DND-41 (cell line): Measurements from ENCODE around the gene ARTN.

Experiments used
- ATAC-seq: fragments of 200-7000 bp; cut with Tn5 transposase; 3 replicates; pipeline ENCODE4 v1.9.1; 2021; ENCODE audit warnings: low read depth; ENCODE audit not compliant: insufficient read depth
- DNase-seq: peaks from one replicate; pipeline ENCODE4 v3.0.0-alpha.2; 2020
- H2AFZ ChIP-seq: 2 replicates; pipeline ENCODE4 v1.6.0; 2012; ENCODE audit warnings: low read depth, low read length
- H3K27ac ChIP-seq: 2 replicates; pipeline ENCODE4 v1.5.1; 2012; ENCODE audit warnings: low read length, inconsistent platforms
- H3K27me3 ChIP-seq: fragments of 200-600 bp; sonication (generic); 2 replicates; pipeline ENCODE4 v1.6.0; 2012; ENCODE audit warnings: low read length, mild to moderate bottlenecking, inconsistent platforms; ENCODE audit not compliant: insufficient read depth, poor library complexity
- H3K36me3 ChIP-seq: 2 replicates; pipeline ENCODE4 v1.5.1; 2012; ENCODE audit warnings: low read length, inconsistent platforms; ENCODE audit not compliant: insufficient read depth
- H3K4me1 ChIP-seq: 2 replicates; pipeline ENCODE4 v1.5.1; 2012; ENCODE audit warnings: mild to moderate bottlenecking, low read length; ENCODE audit not compliant: insufficient read depth
- H3K4me2 ChIP-seq: 2 replicates; pipeline ENCODE4 v1.6.0; 2012; ENCODE audit warnings: mild to moderate bottlenecking, moderate library complexity, low read length, inconsistent platforms; ENCODE audit not compliant: insufficient read depth
- H3K4me3 ChIP-seq, 2 experiments: fragments of 200-600 bp in 1 of 2; shearing (Covaris generic) in 1 of 2; 2 replicates each; pipeline ENCODE4 v1.5.1; 2012 to 2016; ENCODE audit warnings: inconsistent platforms in 2 of 2, low read length in 2 of 2, mild to moderate bottlenecking in 2 of 2, low read depth in 1 of 2, moderate library complexity in 1 of 2
- H3K79me2 ChIP-seq: 2 replicates; pipeline ENCODE4 v1.6.0; 2012; ENCODE audit warnings: low read length, inconsistent platforms; ENCODE audit not compliant: insufficient read depth
- H3K9ac ChIP-seq: 2 replicates; pipeline ENCODE4 v1.6.0; 2012; ENCODE audit warnings: low read depth, mild to moderate bottlenecking, inconsistent platforms, low read length, moderate library complexity
- H3K9me3 ChIP-seq: 2 replicates; pipeline ENCODE4 v1.5.1; 2012; ENCODE audit warnings: low read length, moderate library complexity, mild to moderate bottlenecking, inconsistent platforms; ENCODE audit not compliant: insufficient read depth, severe bottlenecking
- H4K20me1 ChIP-seq: 2 replicates; pipeline ENCODE4 v1.6.0; 2012; ENCODE audit warnings: low read length; ENCODE audit not compliant: insufficient read depth
- EZH2 ChIP-seq: IDR thresholded peaks from 3 replicates; pipeline ENCODE4 v1.6.1; 2012; ENCODE audit warnings: borderline replicate concordance, low read depth, mild to moderate bottlenecking, moderate library complexity, low read length, inconsistent platforms; ENCODE audit not compliant: severe bottlenecking
- TF ChIP-seq, protein P1 (sequence below): IDR thresholded peaks from 2 replicates; pipeline ENCODE4 v1.5.1; 2012; ENCODE audit warnings: borderline replicate concordance, low read length, moderate library complexity, mild to moderate bottlenecking; ENCODE audit not compliant: poor library complexity, severe bottlenecking; ENCODE audit errors: extremely low read depth

ARTN gene

GRCh38 chr1:43970502-43970901 lies 36.9 kb downstream of the ARTN start:
- Histone ChIP-seq H3K79me2 (peaks cover 23% of the 10 kb centered on the region), H3K4me1 (peaks cover 35% of the 10 kb centered on the region), H3K36me3 (peaks cover 14% of the 10 kb centered on the region; the same call in 1 of the 2 replicates), H3K4me2 (peak overlapping the region; percentile 96), H3K27ac (peak overlapping the region; percentile 72), H3K9ac (peak overlapping the region; percentile 70), H2AFZ (peak overlapping the region; percentile 96), H3K27me3 (no peaks in the 10 kb centered on the region), H3K9me3 (no peaks in the 10 kb centered on the region), H3K4me3 (peak overlapping the region; percentile 99 to 100), H4K20me1 (0 out of 2 replicates have a peak, but pooled peaks cover 3% of the 10 kb centered on the region)
- TF ChIP-seq, protein P1, sequence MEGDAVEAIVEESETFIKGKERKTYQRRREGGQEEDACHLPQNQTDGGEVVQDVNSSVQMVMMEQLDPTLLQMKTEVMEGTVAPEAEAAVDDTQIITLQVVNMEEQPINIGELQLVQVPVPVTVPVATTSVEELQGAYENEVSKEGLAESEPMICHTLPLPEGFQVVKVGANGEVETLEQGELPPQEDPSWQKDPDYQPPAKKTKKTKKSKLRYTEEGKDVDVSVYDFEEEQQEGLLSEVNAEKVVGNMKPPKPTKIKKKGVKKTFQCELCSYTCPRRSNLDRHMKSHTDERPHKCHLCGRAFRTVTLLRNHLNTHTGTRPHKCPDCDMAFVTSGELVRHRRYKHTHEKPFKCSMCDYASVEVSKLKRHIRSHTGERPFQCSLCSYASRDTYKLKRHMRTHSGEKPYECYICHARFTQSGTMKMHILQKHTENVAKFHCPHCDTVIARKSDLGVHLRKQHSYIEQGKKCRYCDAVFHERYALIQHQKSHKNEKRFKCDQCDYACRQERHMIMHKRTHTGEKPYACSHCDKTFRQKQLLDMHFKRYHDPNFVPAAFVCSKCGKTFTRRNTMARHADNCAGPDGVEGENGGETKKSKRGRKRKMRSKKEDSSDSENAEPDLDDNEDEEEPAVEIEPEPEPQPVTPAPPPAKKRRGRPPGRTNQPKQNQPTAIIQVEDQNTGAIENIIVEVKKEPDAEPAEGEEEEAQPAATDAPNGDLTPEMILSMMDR: no peak
- TF ChIP-seq EZH2: no peak
- no peak for ATAC-seq
- DNase-seq: no peak

GRCh38 chr1:43970911-43971310 lies 37.3 kb downstream of the ARTN start:
- no peaks in the 10 kb centered on the region for H3K9me3 ChIP-seq
- no peaks in the 10 kb centered on the region for H3K27me3 ChIP-seq
- ATAC-seq: no peak
- peaks cover 39% of the 10 kb centered on the region for H3K4me1 ChIP-seq
- peak overlapping the region in 1 of 2 experiments; percentile 100; a peak in 3 of 4 replicates for H3K4me3 ChIP-seq
- peaks cover 5% of the 10 kb centered on the region for H4K20me1 ChIP-seq
- no peak overlapping the region for H3K27ac ChIP-seq
- peak overlapping the region; percentile 96 for H3K4me2 ChIP-seq
- TF ChIP-seq, protein P1: no peak
- no peak for TF ChIP-seq EZH2
- DNase-seq: no peak
- peaks cover 16% of the 10 kb centered on the region for H3K36me3 ChIP-seq
- no peak overlapping the region for H2AFZ ChIP-seq
- H3K9ac ChIP-seq: peak overlapping the region; percentile 70
- H3K79me2 ChIP-seq: peaks cover 27% of the 10 kb centered on the region

DNA sequence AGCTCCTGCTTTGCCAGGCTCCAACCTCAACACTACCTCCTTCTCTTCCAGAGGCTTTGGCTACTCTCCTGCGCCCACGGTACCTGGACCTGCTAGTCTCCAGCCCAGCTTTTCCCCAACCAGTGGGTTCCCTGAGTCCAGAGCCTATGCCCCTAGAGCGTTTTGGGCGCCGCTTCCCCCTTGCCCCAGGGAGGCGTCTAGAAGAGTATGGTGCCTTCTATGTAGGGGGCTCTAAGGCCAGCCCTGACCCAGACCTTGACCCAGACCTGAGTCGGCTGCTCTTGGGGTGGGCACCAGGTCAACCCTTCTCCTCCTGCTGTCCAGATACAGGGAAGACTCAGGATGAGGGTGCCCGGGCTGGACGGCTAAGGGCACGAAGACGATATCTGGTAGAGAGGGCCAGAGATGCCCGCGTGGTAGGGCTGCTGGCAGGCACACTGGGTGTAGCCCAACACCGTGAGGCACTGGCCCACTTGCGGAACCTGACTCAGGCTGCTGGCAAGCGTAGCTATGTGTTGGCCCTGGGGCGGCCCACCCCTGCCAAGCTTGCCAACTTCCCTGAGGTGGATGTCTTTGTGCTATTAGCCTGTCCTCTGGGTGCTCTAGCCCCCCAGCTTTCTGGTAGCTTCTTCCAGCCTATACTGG lies 37.9 kb downstream of the ARTN start:
- DNase-seq (no peak), ATAC-seq (no peak)
- Histone ChIP-seq H4K20me1 (peaks cover 11% of the 10 kb centered on the region), H2AFZ (no peak overlapping the region), H3K27me3 (no peaks in the 10 kb centered on the region), H3K4me1 (peaks cover 45% of the 10 kb centered on the region), H3K79me2 (peaks cover 32% of the 10 kb centered on the region), H3K27ac (no peak overlapping the region), H3K36me3 (peaks cover 21% of the 10 kb centered on the region), H3K4me3 (peak overlapping the region in 1 of 2 experiments; percentile 100; a peak in 2 of 4 replicates), H3K4me2 (peak overlapping the region; percentile 96), H3K9me3 (no peaks in the 10 kb centered on the region), H3K9ac (no peak overlapping the region)
- no peak for TF ChIP-seq EZH2
- TF ChIP-seq, protein P1: no peak
